ENCODE measurements around the gene SLC38A6.

GRCh38 chr14:61076556-61076955 is 95.5 kb downstream of the SLC38A6 start:
- no peak for TF ChIP-seq CTCF (IDR thresholded peaks at IDR 0.05)
- no peak for TF ChIP-seq EZH2 (IDR thresholded peaks at IDR 0.05)
